HepG2 (cell line): ENCODE results near the gene RHOBTB1. TPM values are rescaled to one million over a fixed set of nuclear protein-coding genes. Genes with fewer than 3 reads are reported as not detected.

Experiments used
- AHDC1 ChIP-seq: sonication (generic); formaldehyde crosslinking; IDR thresholded peaks from 2 replicates; pipeline ENCODE4 v1.5.1; 2020; ENCODE audit warnings: mild to moderate bottlenecking, missing genetic modification reagents, borderline replicate concordance
- CBX2 ChIP-seq, 2 experiments: fragments of 200-600 bp in 1 of 2; sonication (generic); formaldehyde crosslinking in 1 of 2; IDR thresholded peaks; 2 replicates each; pipeline versions ENCODE4 v1.7.0 to v1.8.1; 2018 to 2022; ENCODE audit warnings: low read depth in 2 of 2, low read length in 1 of 2, mild to moderate bottlenecking in 1 of 2, missing genetic modification reagents in 1 of 2
- FLYWCH1 ChIP-seq: sonication (generic); formaldehyde crosslinking; IDR thresholded peaks from 2 replicates; pipeline ENCODE4 v1.8.1; 2023; ENCODE audit warnings: mild to moderate bottlenecking, missing genetic modification reagents
- HOXA3 ChIP-seq: sonication (generic); formaldehyde crosslinking; IDR thresholded peaks from 2 replicates; pipeline ENCODE4 v1.5.0; 2020; ENCODE audit warnings: missing genetic modification reagents
- HOXA9 ChIP-seq: sonication (generic); formaldehyde crosslinking; IDR thresholded peaks from 2 replicates; pipeline ENCODE4 v1.8.1; 2022; ENCODE audit warnings: missing genetic modification reagents, mild to moderate bottlenecking, moderate library complexity, borderline replicate concordance
- IKZF5 ChIP-seq: IDR thresholded peaks from 2 replicates; pipeline ENCODE4 v1.6.1; 2018; ENCODE audit warnings: missing genetic modification reagents, mild to moderate bottlenecking, missing compliant biosample characterization
- JUNB ChIP-seq: sonication (generic); formaldehyde crosslinking; IDR thresholded peaks from 2 replicates; pipeline ENCODE4 v1.8.0; 2022; ENCODE audit warnings: missing genetic modification reagents, mild to moderate bottlenecking, borderline replicate concordance
- KLF16 ChIP-seq, 2 experiments: sonication (generic) in 1 of 2; formaldehyde crosslinking in 1 of 2; IDR thresholded peaks; 2 replicates each; pipeline versions ENCODE4 v1.6.1 to v1.8.0; 2016 to 2023; ENCODE audit warnings: missing genetic modification reagents in 2 of 2, missing compliant biosample characterization in 1 of 2
- MTERF4 ChIP-seq: sonication (generic); formaldehyde crosslinking; IDR thresholded peaks from 2 replicates; pipeline ENCODE4 v1.8.0; 2023; ENCODE audit warnings: mild to moderate bottlenecking, missing genetic modification reagents
- POLR2A ChIP-seq, 2 experiments: IDR thresholded peaks; 2 replicates each; pipeline ENCODE4 v1.6.1; 2011; ENCODE audit warnings: low read depth in 2 of 2, low read length in 2 of 2, mild to moderate bottlenecking in 1 of 2, moderate library complexity in 1 of 2; ENCODE audit not compliant: insufficient read depth in 1 of 2
- RCOR2 ChIP-seq: IDR thresholded peaks from 2 replicates; pipeline ENCODE4 v1.6.1; 2016; ENCODE audit warnings: missing biosample characterization, missing genetic modification reagents
- RFXANK ChIP-seq: IDR thresholded peaks from 2 replicates; pipeline ENCODE4 v1.6.1; 2016
- TOE1 ChIP-seq: sonication (generic); formaldehyde crosslinking; IDR thresholded peaks from 2 replicates; pipeline ENCODE4 v1.4.0; 2020; ENCODE audit warnings: mild to moderate bottlenecking, missing genetic modification reagents
- XBP1 ChIP-seq: sonication (generic); formaldehyde crosslinking; IDR thresholded peaks from 2 replicates; pipeline ENCODE4 v1.5.0; 2020; ENCODE audit warnings: missing genetic modification reagents
- ZBTB14 ChIP-seq: sonication (generic); formaldehyde crosslinking; IDR thresholded peaks from 2 replicates; pipeline ENCODE4 v1.4.0; 2020; ENCODE audit warnings: missing genetic modification reagents
- ZBTB25 ChIP-seq: IDR thresholded peaks from 2 replicates; pipeline ENCODE4 v1.6.1; 2018; ENCODE audit warnings: missing genetic modification reagents
- ZBTB7B ChIP-seq: sonication (generic); formaldehyde crosslinking; IDR thresholded peaks from 2 replicates; pipeline ENCODE4 v1.4.0; 2020; ENCODE audit warnings: missing genetic modification reagents
- ZNF264 ChIP-seq: sonication (generic); formaldehyde crosslinking; IDR thresholded peaks from 2 replicates; pipeline ENCODE4 v1.4.0; 2020; ENCODE audit warnings: missing genetic modification reagents
- ZNF296 ChIP-seq: sonication (generic); formaldehyde crosslinking; conservative IDR thresholded peaks from 2 replicates; pipeline ENCODE4 v1.5.0; 2020; ENCODE audit warnings: mild to moderate bottlenecking, missing genetic modification reagents
- ZNF724P ChIP-seq: sonication (generic); formaldehyde crosslinking; IDR thresholded peaks from 2 replicates; pipeline ENCODE4 v1.8.0; 2022; ENCODE audit warnings: missing genetic modification reagents, borderline replicate concordance
- ZNF740 ChIP-seq: sonication (generic); formaldehyde crosslinking; IDR thresholded peaks from 2 replicates; pipeline ENCODE4 v1.4.0; 2020; ENCODE audit warnings: missing genetic modification reagents
- polyA plus RNA-seq, 8 experiments: library from polyadenylated mRNA; depleted of rRNA in 3 of 8; stranded (reverse) in 7 of 8; unstranded in 1 of 8; fragments of >200 nt; fragmentation: Illumina TruSeq in 4 of 8; extraction: Trizol in 4 of 8; gene quantifications; 2 replicates each; pipeline versions ENCODE4 v1.2.1 to v1.2.3, GENCODE V29; 2011 to 2016; ENCODE audit warnings: low read depth in 4 of 8, missing spikeins in 1 of 8, mixed read lengths in 1 of 8; ENCODE audit not compliant: insufficient read depth in 1 of 8
- total RNA-seq, 5 experiments: library from RNA; depleted of rRNA; stranded (reverse); fragments of >200 nt; fragmentation: Illumina TruSeq; extraction: Trizol; gene quantifications; 2 replicates each; pipeline ENCODE4 v1.2.3, GENCODE V29; 2016; ENCODE audit warnings: low read depth in 1 of 5

The RHOBTB1 gene
- total and polyA plus RNA-seq, 2 of the 13 experiments (the other 11 are each of a cell fraction or from before 2014, with no cell fraction given), result 18.8 to 59.5 TPM

GRCh38 chr10:60955957-60956425, 12.0 kb upstream of the RHOBTB1 start (continued):
- TF ChIP-seq ZBTB25 (CRISPR knock-in tag) (0 out of 2 replicates have a peak, but pooled peaks have one; percentile 19), TOE1 (CRISPR knock-in tag) (no peak), ZNF264 (CRISPR knock-in tag) (no peak), MTERF4 (CRISPR knock-in tag) (no peak), ZBTB7B (CRISPR knock-in tag) (no peak), RCOR2 (CRISPR knock-in tag) (peak; percentile 52; the same call in 1 of the 2 replicates), IKZF5 (peak; percentile 32; the same call in 1 of the 2 replicates), FLYWCH1 (no peak), ZNF724P (CRISPR knock-in tag) (no peak), ZNF740 (CRISPR knock-in tag) (no peak), POLR2A (IDR thresholded peaks at IDR 0.05; ENCODE audit: insufficient read depth in 1 of 2, low read depth in 2 of 2, low read length in 2 of 2) (no peak), KLF16 (CRISPR knock-in tag; IDR thresholded peaks at IDR 0.05) (peak in 1 of 2 experiments; percentile 30; a peak in 1 of 4 replicates), RFXANK (CRISPR knock-in tag) (no peak), HOXA9 (no peak), ZNF296 (no peak), CBX2 (IDR thresholded peaks at IDR 0.05; ENCODE audit: low read depth, low read length) (no peak), CBX2 (CRISPR knock-in tag; IDR thresholded peaks at IDR 0.05; ENCODE audit: low read depth) (no peak), AHDC1 (CRISPR knock-in tag) (peak; percentile 80; the same call in 1 of the 2 replicates), JUNB (peak; percentile 71; the same call in 1 of the 2 replicates), ZBTB14 (CRISPR knock-in tag) (no peak), HOXA3 (CRISPR knock-in tag) (no peak), XBP1 (CRISPR knock-in tag) (no peak)
